ENCODE data around the gene SLC22A23.

DNA sequence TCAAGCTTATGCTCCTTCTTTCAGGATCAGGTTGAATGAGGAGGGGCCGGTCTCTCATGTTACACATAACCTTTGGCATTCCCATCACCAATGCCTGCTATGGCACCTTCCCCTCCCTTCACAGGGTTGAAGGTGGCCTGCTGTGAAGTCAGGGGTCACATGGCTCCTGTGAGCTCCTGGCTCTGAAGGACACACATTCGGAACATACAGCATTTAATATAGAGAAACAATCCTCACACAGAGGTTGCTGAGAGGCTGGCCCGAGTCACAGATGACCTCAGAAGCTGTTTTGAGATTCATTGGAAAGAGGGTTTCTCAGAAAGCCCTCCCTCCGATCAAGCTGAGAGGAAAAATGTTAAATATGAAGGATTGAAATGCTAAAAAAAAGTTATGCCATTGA, 116.0 kb downstream of the SLC22A23 start:
- TF ChIP-seq EZH2 (IDR thresholded peaks at IDR 0.05) (no peak), POLR2AphosphoS5 (IDR thresholded peaks at IDR 0.05; ENCODE audit: borderline replicate concordance, low read depth, low read length) (no peak), FOXP2 (optimal IDR thresholded peaks at IDR 0.05; ENCODE audit: control extremely low read depth, extremely low read length, insufficient read depth) (no peak)

Data from SK-N-MC (cell line).